Measurements from ENCODE around the gene AQP11.

The AQP11 gene

GRCh38 chr11:77593883-77594282 is 4.1 kb downstream of the AQP11 start:
- DNase-seq, result no peak

GRCh38 chr11:77596626-77597025 is 6.9 kb downstream of the AQP11 start:
- peak; percentile 50 for DNase-seq

GRCh38 chr11:77598195-77598594 is 8.4 kb downstream of the AQP11 start:
- DNase-seq, result no peak

- DNase-seq, result peak; percentile 93
Observed at GRCh38 chr11:77602381-77603088, 12.8 kb downstream of the AQP11 start.

- DNase-seq, result no peak
Observed at GRCh38 chr11:77604281-77604680, 14.5 kb downstream of the AQP11 start.

GRCh38 chr11:77609234-77609633 is 19.5 kb downstream of the AQP11 start:
- DNase-seq, result no peak

- DNase-seq, result peak; percentile 38
Observed at GRCh38 chr11:77611921-77612320, 22.2 kb downstream of the AQP11 start.

- DNase-seq, result peak; percentile 79
Observed at GRCh38 chr11:77617892-77618291, 28.1 kb downstream of the AQP11 start.

- no peak for DNase-seq
Observed at GRCh38 chr11:77619576-77620198, 29.9 kb downstream of the AQP11 start.

GRCh38 chr11:77630157-77630710 is 40.5 kb downstream of the AQP11 start:
- DNase-seq, result no peak

- peak; percentile 67 for DNase-seq
Observed at GRCh38 chr11:77633926-77634325, 44.2 kb downstream of the AQP11 start.

- no peak for DNase-seq
Observed at GRCh38 chr11:77636731-77637344, 47.1 kb downstream of the AQP11 start.

- peak; percentile 93 for DNase-seq
Observed at GRCh38 chr11:77637345-77638165, 47.8 kb downstream of the AQP11 start, which contains the start of gene CLNS1A. TSS of gene CLNS1A (minus strand) at chr11:77637794. CDS start at chr11:77637714, 80 bp downstream.

- no peak for DNase-seq
Observed at GRCh38 chr11:77642228-77642627, 52.5 kb downstream of the AQP11 start.

- DNase-seq, result no peak
Observed at GRCh38 chr11:77644887-77645286, 55.1 kb downstream of the AQP11 start.

GRCh38 chr11:77647654-77648305 is 58.0 kb downstream of the AQP11 start:
- peak; percentile 28 for DNase-seq

GRCh38 chr11:77650123-77650522 is 60.4 kb downstream of the AQP11 start:
- DNase-seq, result no peak

- DNase-seq, result peak; percentile 65
Observed at GRCh38 chr11:77654770-77655434, 65.1 kb downstream of the AQP11 start.

GRCh38 chr11:77656362-77656761 is 66.6 kb downstream of the AQP11 start:
- no peak for DNase-seq

GRCh38 chr11:77658213-77659013 is 68.7 kb downstream of the AQP11 start:
- peak; percentile 38 for DNase-seq
